ENCODE results near the gene DDX31. TPM values are rescaled to one million over a fixed set of nuclear protein-coding genes. Genes with fewer than 3 reads are reported as not detected.

Gene DDX31
- total and polyA plus RNA-seq, 8 donors = 4.9 to 17.0 (median 7.7) TPM

DNA sequence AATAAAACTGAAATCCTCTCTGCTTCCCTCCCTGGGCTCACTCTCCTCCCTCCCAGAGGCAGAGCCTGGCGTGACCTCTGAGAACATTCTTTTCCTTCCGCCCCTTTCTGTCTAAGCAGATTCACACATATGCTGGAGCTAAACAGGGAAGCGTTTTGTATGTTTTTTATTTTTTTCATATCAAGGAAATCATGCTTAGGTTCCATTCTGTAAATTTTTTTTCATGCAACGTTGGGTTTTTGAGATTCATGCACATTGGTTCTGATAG lies 107.5 kb downstream of the DDX31 start:
- Histone ChIP-seq H3K4me3 (no peak overlapping the region), H3K27ac (no peak overlapping the region), H3K4me1 (no peaks in the 10 kb centered on the region), H3K36me3 (no peaks in the 10 kb centered on the region), H3K9me3 (no peaks in the 10 kb centered on the region), H3K27me3 (no peaks in the 10 kb centered on the region)
- TF ChIP-seq, protein P1, sequence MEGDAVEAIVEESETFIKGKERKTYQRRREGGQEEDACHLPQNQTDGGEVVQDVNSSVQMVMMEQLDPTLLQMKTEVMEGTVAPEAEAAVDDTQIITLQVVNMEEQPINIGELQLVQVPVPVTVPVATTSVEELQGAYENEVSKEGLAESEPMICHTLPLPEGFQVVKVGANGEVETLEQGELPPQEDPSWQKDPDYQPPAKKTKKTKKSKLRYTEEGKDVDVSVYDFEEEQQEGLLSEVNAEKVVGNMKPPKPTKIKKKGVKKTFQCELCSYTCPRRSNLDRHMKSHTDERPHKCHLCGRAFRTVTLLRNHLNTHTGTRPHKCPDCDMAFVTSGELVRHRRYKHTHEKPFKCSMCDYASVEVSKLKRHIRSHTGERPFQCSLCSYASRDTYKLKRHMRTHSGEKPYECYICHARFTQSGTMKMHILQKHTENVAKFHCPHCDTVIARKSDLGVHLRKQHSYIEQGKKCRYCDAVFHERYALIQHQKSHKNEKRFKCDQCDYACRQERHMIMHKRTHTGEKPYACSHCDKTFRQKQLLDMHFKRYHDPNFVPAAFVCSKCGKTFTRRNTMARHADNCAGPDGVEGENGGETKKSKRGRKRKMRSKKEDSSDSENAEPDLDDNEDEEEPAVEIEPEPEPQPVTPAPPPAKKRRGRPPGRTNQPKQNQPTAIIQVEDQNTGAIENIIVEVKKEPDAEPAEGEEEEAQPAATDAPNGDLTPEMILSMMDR (IDR thresholded peaks at IDR 0.05) = no peak
- no peak for FAIRE-seq
- ATAC-seq = no peak
- WGBS, 2 donors = 54 to 60% methylated on average over 4 of the region's 4 CpGs
- DNase-seq = no peak
- intact Hi-C loops (cut with DNase I) = no loop called here

DNA sequence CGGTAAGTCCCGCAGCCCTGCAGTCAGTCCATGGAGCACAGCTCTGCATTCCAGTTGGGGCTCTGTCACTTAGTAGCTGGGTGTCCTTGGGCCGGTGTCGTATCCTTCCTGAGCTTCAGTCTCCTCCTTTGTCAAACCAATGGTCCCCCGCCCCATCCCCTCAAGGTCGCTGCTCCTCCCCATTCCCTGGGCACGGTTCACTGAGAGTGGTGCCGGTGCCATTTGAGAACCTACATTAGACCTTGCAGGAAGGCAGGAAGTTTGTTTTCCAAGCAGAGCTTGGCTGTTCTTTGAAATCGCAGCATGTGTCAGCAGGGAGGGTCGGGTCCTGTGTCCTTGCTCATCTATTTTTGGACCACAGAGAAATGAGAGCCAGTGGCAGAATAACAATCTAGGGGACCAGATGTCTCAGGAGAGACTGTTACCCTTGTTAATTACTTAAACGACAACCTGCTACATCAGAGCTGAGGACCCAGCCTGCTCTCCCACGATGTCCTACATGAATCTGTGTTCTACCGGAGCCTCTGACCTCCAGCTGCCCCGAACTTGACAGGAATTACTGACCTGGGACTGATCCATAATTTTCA lies 109.1 kb downstream of the DDX31 start:
- Histone ChIP-seq H3K36me3 (no peaks in the 10 kb centered on the region), H3K4me3 (no peak overlapping the region), H3K4me1 (no peaks in the 10 kb centered on the region), H3K9me3 (no peaks in the 10 kb centered on the region), H3K27me3 (no peaks in the 10 kb centered on the region), H3K27ac (no peak overlapping the region)
- WGBS, 2 donors = 33 to 39% methylated on average over 14 of the region's 14 CpGs
- ATAC-seq (peak in 2 of 4 donors; percentile 25 to 55), FAIRE-seq (no peak), DNase-seq (peak in 1 of 6 donors; percentile 20)
- intact Hi-C loops (cut with DNase I) = no loop called here
- TF ChIP-seq, protein P1 (IDR thresholded peaks at IDR 0.05) = no peak

DNA sequence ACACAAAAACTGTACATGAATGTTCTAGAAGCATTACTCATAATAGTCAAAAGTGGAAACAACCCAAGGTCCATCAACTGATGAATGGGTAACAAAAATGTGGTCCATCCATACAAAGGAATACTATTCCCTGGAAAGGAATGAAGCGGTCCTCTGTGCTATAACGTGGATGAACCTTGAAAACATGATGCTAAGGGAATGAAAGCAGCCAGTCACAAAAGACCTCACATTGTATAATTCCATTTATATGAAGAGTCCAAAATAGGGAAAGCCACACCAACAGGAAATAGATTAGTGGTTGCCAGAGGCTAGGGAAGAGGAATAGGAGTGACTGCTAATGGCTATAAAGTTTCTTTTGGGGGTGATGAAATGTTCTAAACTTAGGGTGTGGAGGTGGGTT lies 110.1 kb downstream of the DDX31 start:
- H3K27me3 ChIP-seq = no peaks in the 10 kb centered on the region
- FAIRE-seq (no peak), ATAC-seq (no peak), DNase-seq (no peak)
- intact Hi-C loops (cut with DNase I) = no loop called here
- H3K27ac ChIP-seq = no peak overlapping the region
- no peaks in the 10 kb centered on the region for H3K9me3 ChIP-seq
- TF ChIP-seq, protein P1 (IDR thresholded peaks at IDR 0.05) = no peak
- no peak overlapping the region for H3K4me3 ChIP-seq
- WGBS, 2 donors = 86 to 88% methylated on average over 2 of the region's 2 CpGs
- H3K36me3 ChIP-seq = no peaks in the 10 kb centered on the region
- H3K4me1 ChIP-seq = no peaks in the 10 kb centered on the region

DNA sequence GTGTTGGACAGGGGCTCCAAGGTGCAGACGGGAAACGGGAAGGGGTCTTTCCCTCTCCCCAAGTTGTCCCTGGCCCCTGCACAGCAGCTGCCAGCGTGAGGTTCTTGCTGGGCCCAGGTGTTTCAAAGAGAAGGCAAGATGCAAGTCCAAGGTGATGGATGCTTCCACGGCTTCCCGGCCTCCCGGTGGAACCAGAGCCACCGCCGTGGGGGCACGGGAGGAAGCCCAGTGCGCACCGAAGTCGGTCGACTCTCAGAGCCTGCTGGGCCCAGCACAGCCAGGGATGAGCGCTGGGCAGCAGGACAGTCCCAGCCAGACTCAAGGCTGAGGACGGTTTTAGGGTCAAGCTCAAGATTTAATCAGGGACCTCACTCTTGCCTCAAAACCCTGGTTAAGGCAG lies 112.6 kb downstream of the DDX31 start:
- no peak for FAIRE-seq
- no peak for ATAC-seq
- TF ChIP-seq, protein P1 (IDR thresholded peaks at IDR 0.05) = no peak
- Histone ChIP-seq H3K4me1 (no peaks in the 10 kb centered on the region), H3K9me3 (no peaks in the 10 kb centered on the region), H3K36me3 (no peaks in the 10 kb centered on the region), H3K27ac (no peak overlapping the region), H3K27me3 (no peaks in the 10 kb centered on the region), H3K4me3 (no peak overlapping the region)
- DNase-seq = peak in 1 of 6 donors; percentile 19
- intact Hi-C loops (cut with DNase I) = no loop called here
- WGBS, 2 donors = 80 to 81% methylated on average over 15 of the region's 15 CpGs

DNA sequence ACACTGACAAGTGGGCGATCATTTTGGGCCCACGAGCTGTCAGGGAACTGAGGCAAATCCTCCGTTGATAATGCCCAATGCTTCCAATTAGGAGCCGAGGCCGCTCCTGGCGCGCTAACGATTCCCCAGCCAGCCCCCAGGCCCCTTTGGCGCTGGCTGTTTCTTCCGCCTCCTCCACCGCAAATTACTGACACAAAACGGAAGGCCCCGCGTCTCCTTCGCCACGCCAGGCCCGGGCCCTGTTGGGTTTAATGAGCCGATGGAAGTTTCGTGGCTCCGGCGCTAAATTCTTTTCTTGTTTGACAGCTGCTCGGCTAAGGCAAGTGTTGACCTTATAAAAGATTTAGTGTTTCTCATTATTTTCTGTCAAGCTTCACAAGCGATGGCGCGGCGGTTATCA lies 113.1 kb downstream of the DDX31 start:
- WGBS, 2 donors = 59 to 70% methylated on average over 26 of the region's 26 CpGs
- TF ChIP-seq, protein P1 (IDR thresholded peaks at IDR 0.05) = no peak

More for the DNA sequence above, 113.1 kb downstream of the DDX31 start:
- ATAC-seq (no peak), FAIRE-seq (no peak), DNase-seq (peak in 1 of 6 donors; percentile 11)
- Histone ChIP-seq H3K27ac (no peak overlapping the region), H3K4me3 (no peak overlapping the region), H3K9me3 (no peaks in the 10 kb centered on the region), H3K36me3 (no peaks in the 10 kb centered on the region), H3K27me3 (no peaks in the 10 kb centered on the region), H3K4me1 (no peaks in the 10 kb centered on the region)
- intact Hi-C loops (cut with DNase I) = no loop called here

Measured in pancreas (tissue), 10 donors.